ENCODE measurements around the gene EEF2. TPM values are rescaled to one million over a fixed set of nuclear protein-coding genes. Genes with fewer than 3 reads are reported as not detected.

EEF2 gene
- total and polyA plus RNA-seq, 2 donors (not counting 1 experiment from before 2014, with no cell fraction given), result 1,449 to 3,167 TPM

- H3K4me3 Mint-ChIP-seq, result no peak overlapping the region
- H3K79me2 ChIP-seq (ENCODE audit: control insufficient read depth, insufficient read depth, low read length), result peaks cover 42% of the 10 kb centered on the region
Observed at GRCh38 chr19:3966051-3967017, 18.9 kb downstream of the EEF2 start.

More at GRCh38 chr19:3966051-3967017, 18.9 kb downstream of the EEF2 start:
- TF ChIP-seq EZH2 (IDR thresholded peaks at IDR 0.05; ENCODE audit: borderline replicate concordance, insufficient read depth, low read depth, low read length, poor library complexity, severe bottlenecking) (no peak), CTCF (IDR thresholded peaks at IDR 0.05) (no peak)
- Histone ChIP-seq H4K20me1 (ENCODE audit: control insufficient read depth, insufficient read depth, low read length, poor library complexity, severe bottlenecking) (peaks cover 51% of the 10 kb centered on the region), H3K4me3 (ENCODE audit: control extremely low read depth in 1 of 5, extremely low read depth in 1 of 5, insufficient read depth in 1 of 5, low read depth in 2 of 5, low read length in 4 of 5) (no peak overlapping the region), H3K27me3 (replicated peaks in 1 of 4; ENCODE audit: control extremely low read depth in 1 of 4, control insufficient read depth in 3 of 4, insufficient read depth in 4 of 4, low read length in 3 of 4) (no peaks in the 10 kb centered on the region), H3K4me1 (ENCODE audit: control insufficient read depth in 2 of 2, insufficient read depth in 2 of 2, low read length in 2 of 2) (peaks cover 12 to 15% of the 10 kb centered on the region in 2 donors), H2AFZ (ENCODE audit: insufficient read depth, low read depth, low read length, poor library complexity, severe bottlenecking) (no peak overlapping the region), H3K27ac (ENCODE audit: low read length in 2 of 2) (no peak overlapping the region), H3K4me2 (replicated peaks; ENCODE audit: low read depth, low read length, poor library complexity, severe bottlenecking) (no peak overlapping the region), H3K9me3 (ENCODE audit: control extremely low read depth in 1 of 3, control insufficient read depth in 2 of 3, insufficient read depth in 1 of 3, low read length in 2 of 3) (no peaks in the 10 kb centered on the region), H3K9ac (ENCODE audit: low read length) (no peak overlapping the region), H3K36me3 (replicated peaks in 1 of 2; ENCODE audit: control extremely low read depth in 1 of 2, control insufficient read depth in 1 of 2, extremely low read depth in 1 of 2, insufficient read depth in 2 of 2, low read length in 1 of 2) (peaks cover 2 to 39% of the 10 kb centered on the region in 2 experiments)
- ChIA-PET POLR2A (no interaction called here), CTCF (no interaction called here)
- Mint-ChIP-seq H3K4me1 (peaks cover 23% of the 10 kb centered on the region), H3K9me3 (ENCODE audit: insufficient read depth) (no peaks in the 10 kb centered on the region), H3K27ac (no peak overlapping the region), H3K27me3 (no peaks in the 10 kb centered on the region)
- DNase-seq, result no peak
- 92% methylated on average over 29 of the region's 30 CpGs for WGBS (ENCODE audit: insufficient coverage)
- intact Hi-C loops (cut with micrococcal nuclease), result no loop called here
- ATAC-seq (ENCODE audit: low read depth), result no peak
